Right atrium auricular region (tissue), 2 donors: ENCODE results near the gene ALDH3A2. TPM values are rescaled to one million over a fixed set of nuclear protein-coding genes. Genes with fewer than 3 reads are reported as not detected.

Source experiments
- DNase-seq: peaks from one replicate; pipeline ENCODE4 v3.0.0-alpha.2; 2019; ENCODE audit warnings: low spot score
- H3K27ac ChIP-seq, 2 donors: fragments of 200-600 bp; sonication (generic); 1 replicate in 1 of 2; 2 replicates in 1 of 2; pipeline ENCODE4 v1.5.1; 2016 to 2019
- H3K27me3 ChIP-seq, 2 donors: fragments of 200-600 bp; sonication (generic); one replicate each; pipeline versions ENCODE4 v1.5.1 to v1.6.0; 2017 to 2019
- H3K36me3 ChIP-seq: fragments of 200-600 bp; sonication (generic); one replicate; pipeline ENCODE4 v1.5.1; 2016
- H3K4me1 ChIP-seq, 2 donors: fragments of 200-600 bp; sonication (generic); one replicate each; pipeline versions ENCODE4 v1.5.1 to v1.6.0; 2017 to 2019
- H3K4me3 ChIP-seq, 2 donors: fragments of 200-600 bp; sonication (generic); 1 replicate in 1 of 2; 2 replicates in 1 of 2; pipeline ENCODE4 v1.5.1; 2017 to 2019; ENCODE audit warnings: mild to moderate bottlenecking in 1 of 2, moderate library complexity in 1 of 2
- H3K9me3 ChIP-seq, 2 donors: fragments of 200-600 bp; sonication (generic); one replicate each; pipeline ENCODE4 v1.5.1; 2019
- CTCF ChIP-seq, 2 donors: fragments of 200-600 bp; sonication (generic); IDR thresholded peaks; one replicate each; pipeline ENCODE4 v1.5.1; 2019; ENCODE audit warnings: antibody characterized with exemption in 2 of 2
- total RNA-seq, 2 donors: library from RNA; depleted of rRNA; stranded (reverse); fragments of >200 nt; gene quantifications; one replicate each; pipeline ENCODE4 v1.1.0, GENCODE V29; 2016

Gene ALDH3A2
- total RNA-seq, 2 donors from 2014 or later: 45.8 to 52.3 TPM

DNA sequence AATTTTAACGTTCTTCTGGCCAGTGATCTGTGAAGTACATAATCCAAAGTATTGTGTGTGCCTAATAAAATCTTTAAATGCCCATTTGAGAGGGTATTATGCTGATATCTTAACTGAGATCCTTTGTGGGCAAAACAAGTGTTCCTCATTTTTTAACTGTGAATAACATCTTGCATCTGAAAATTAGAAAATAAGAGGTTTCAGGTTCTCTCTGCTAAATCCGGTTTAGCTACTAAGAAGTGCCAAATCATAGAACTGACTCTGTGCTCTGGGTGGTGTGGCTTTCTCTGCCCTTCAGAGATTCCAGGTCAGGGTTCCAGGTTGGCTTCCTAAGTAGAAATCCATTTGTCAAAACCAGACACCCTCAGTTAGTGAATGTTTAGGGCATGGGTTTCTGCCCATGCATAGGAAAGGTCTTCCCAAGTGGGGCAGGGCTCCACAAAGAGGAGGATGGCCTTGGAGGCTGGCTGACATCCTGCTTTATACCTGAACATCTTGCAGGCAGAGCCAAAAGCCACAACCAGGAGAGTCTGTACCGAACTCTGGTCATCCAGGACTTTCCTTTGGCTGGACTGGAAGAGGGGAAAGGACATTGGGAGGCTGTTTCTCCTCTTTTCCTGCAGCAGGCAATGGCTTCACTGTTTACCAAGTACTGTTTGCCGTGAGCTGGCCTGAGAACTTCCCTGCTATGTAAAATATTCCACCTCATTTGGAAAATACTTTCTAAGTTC lies 8.5 kb downstream of the ALDH3A2 start:
- no peaks in the 10 kb centered on the region for H3K27me3 ChIP-seq
- peaks cover 0 to 12% of the 10 kb centered on the region in 2 donors for H3K4me1 ChIP-seq
- H3K27ac ChIP-seq: no peak overlapping the region
- no peak overlapping the region for H3K4me3 ChIP-seq
- no peak for TF ChIP-seq CTCF (IDR thresholded peaks at IDR 0.05)
- H3K36me3 ChIP-seq: peaks cover 55% of the 10 kb centered on the region
- DNase-seq: no peak
- H3K9me3 ChIP-seq: no peaks in the 10 kb centered on the region

GRCh38 chr17:19659366-19660177 lies 11.0 kb downstream of the ALDH3A2 start:
- no peak for DNase-seq
- TF ChIP-seq CTCF (IDR thresholded peaks at IDR 0.05): no peak
- Histone ChIP-seq H3K36me3 (peaks cover 50% of the 10 kb centered on the region), H3K4me1 (peaks cover 0 to 10% of the 10 kb centered on the region in 2 donors), H3K4me3 (no peak overlapping the region), H3K27ac (no peak overlapping the region), H3K27me3 (no peaks in the 10 kb centered on the region), H3K9me3 (no peaks in the 10 kb centered on the region)

- Histone ChIP-seq H3K4me1 (peaks cover 0 to 10% of the 10 kb centered on the region in 2 donors), H3K36me3 (peaks cover 49% of the 10 kb centered on the region), H3K4me3 (no peak overlapping the region), H3K9me3 (no peaks in the 10 kb centered on the region), H3K27me3 (no peaks in the 10 kb centered on the region), H3K27ac (no peak overlapping the region)
- no peak for TF ChIP-seq CTCF (IDR thresholded peaks at IDR 0.05)
- DNase-seq: no peak
Observed at GRCh38 chr17:19660219-19660870, 11.8 kb downstream of the ALDH3A2 start.

- Histone ChIP-seq H3K27ac (no peak overlapping the region), H3K27me3 (no peaks in the 10 kb centered on the region), H3K9me3 (no peaks in the 10 kb centered on the region), H3K4me1 (peaks cover 0 to 10% of the 10 kb centered on the region in 2 donors), H3K4me3 (no peak overlapping the region), H3K36me3 (peaks cover 48% of the 10 kb centered on the region)
- no peak for TF ChIP-seq CTCF (IDR thresholded peaks at IDR 0.05)
- DNase-seq: no peak
Observed at GRCh38 chr17:19661121-19661520, 12.6 kb downstream of the ALDH3A2 start.

DNA sequence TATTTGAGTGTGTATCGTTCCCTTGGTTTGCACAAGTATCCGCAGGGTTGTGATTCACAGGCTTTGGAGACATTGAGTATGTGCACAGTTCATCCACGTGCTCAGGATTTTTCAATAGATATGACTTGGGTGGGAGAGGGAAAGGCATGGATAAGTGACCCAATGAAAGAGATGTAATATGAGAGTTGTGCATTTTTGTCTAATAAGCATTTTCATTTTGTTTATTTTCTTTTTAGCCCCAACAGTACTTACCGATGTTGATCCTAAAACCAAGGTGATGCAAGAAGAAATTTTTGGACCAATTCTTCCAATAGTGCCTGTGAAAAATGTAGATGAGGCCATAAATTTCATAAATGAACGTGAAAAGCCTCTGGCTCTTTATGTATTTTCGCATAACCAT lies 14.5 kb downstream of the ALDH3A2 start:
- no peak for TF ChIP-seq CTCF (IDR thresholded peaks at IDR 0.05)
- Histone ChIP-seq H3K27me3 (no peaks in the 10 kb centered on the region), H3K4me3 (no peak overlapping the region), H3K9me3 (no peaks in the 10 kb centered on the region), H3K27ac (no peak overlapping the region), H3K4me1 (peaks cover 0 to 10% of the 10 kb centered on the region in 2 donors), H3K36me3 (peaks cover 41% of the 10 kb centered on the region)
- no peak for DNase-seq
